GM13976 (cell line): ENCODE results near the gene CD2AP.
A peak's percentile ranks its signal among the peaks of the same experiment; 100 is the strongest.
"Not testable (repeated sequence)": the region's sequence is repeated elsewhere in the genome, so short reads cannot be mapped to it uniquely, and the experiment has no call there.

Source experiments
- DNase-seq: peaks from one replicate; pipeline ENCODE4 v3.0.0; 2012; ENCODE audit warnings: low spot score
- in situ Hi-C: fragments of 300-500 bp; cut with MboI; formaldehyde crosslinking; loops from one replicate; pipeline ENCODE4 v1.12.0; 2022; ENCODE audit warnings: low sequenced_read_pairs, mixed read lengths, inconsistent platforms; ENCODE audit not compliant: unreplicated experiment
- TF ChIP-seq, protein P1 (sequence below): IDR thresholded peaks from 2 replicates; pipeline ENCODE4 v1.5.1; 2012; ENCODE audit warnings: borderline replicate concordance, mild to moderate bottlenecking; ENCODE audit not compliant: insufficient read depth; ENCODE audit errors: extremely low read depth, missing control alignments, control extremely low read depth

CD2AP gene

DNA sequence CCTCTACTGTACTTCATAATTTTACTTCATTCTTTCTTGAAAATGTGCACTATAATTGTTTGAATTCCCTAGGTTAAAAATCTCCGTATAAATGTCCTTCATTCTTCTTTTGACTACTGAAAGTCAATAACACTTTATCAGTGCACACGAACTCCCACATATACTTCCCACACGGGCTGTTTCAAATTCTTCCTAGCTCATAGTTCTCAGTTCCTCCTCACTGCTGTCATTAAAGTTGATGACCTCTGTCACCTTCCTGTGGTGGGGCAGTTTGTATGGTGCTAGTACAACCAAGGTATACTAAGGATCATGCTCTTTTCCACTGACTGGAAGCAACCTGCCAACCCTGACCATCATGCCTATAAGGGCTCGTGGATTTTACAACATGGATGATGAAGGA lies 40.0 kb upstream of the CD2AP start:
- in situ Hi-C loops = no loop called here
- DNase-seq = peak; percentile 36
- TF ChIP-seq, protein P1, sequence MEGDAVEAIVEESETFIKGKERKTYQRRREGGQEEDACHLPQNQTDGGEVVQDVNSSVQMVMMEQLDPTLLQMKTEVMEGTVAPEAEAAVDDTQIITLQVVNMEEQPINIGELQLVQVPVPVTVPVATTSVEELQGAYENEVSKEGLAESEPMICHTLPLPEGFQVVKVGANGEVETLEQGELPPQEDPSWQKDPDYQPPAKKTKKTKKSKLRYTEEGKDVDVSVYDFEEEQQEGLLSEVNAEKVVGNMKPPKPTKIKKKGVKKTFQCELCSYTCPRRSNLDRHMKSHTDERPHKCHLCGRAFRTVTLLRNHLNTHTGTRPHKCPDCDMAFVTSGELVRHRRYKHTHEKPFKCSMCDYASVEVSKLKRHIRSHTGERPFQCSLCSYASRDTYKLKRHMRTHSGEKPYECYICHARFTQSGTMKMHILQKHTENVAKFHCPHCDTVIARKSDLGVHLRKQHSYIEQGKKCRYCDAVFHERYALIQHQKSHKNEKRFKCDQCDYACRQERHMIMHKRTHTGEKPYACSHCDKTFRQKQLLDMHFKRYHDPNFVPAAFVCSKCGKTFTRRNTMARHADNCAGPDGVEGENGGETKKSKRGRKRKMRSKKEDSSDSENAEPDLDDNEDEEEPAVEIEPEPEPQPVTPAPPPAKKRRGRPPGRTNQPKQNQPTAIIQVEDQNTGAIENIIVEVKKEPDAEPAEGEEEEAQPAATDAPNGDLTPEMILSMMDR = no peak

DNA sequence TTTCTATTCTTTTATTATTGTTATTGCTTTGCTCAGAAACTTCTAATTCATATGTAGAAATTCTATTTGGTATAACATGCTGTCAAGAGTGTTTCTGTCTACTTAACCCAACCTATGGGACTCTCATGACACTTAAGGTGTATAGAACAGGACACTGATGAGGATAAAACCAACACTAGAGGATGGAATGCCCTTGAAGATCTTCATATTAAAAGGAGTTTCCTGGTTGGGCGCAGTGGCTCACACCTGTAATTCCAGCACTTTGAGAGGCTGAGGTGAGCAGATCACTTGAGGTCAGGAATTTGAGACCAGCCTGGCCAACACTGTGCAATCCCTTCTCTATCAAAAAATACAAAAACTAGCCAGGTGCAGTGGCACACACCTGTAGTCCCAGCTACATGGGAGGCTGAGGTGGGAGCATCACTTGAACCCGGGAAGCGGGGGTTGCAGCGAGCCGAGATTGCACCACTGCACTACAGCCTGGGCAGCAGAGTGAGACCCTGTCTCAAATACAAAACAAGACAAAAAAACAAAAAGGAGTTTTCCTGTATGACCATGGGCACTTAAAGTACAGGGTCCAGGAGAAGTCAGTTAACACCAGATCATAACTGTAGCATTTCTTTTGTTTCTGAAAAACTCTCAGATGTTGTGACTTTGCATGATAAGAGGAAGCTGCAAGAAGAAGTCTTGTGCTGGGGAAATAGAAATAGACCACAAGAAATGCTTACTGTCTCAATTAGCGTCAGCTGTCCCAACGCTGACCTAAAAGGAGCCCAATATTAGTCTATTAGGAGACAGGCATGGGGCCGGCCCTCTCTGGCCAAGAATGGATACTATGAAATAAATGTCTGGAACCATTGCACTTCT lies 38.9 kb upstream of the CD2AP start:
- DNase-seq = peak; percentile 50
- TF ChIP-seq, protein P1 = no peak
- in situ Hi-C loops = no loop called here

DNA sequence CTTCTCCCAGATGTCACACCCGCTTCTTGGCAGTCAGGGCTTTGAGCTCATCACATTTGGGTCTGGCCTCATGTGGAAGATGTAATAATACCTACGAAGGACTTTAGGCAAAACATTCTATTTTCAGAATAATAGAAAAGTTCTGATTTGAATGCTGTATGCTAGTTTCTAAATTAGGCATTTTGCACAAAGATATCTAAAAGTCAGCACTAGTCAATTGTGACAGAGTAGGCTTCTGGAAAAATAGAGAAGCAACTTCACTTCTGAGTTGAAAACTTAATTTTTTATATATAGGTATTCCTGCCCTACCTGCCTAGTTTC lies 38.3 kb upstream of the CD2AP start:
- TF ChIP-seq, protein P1 = no peak
- in situ Hi-C loops = no loop called here
- DNase-seq = no peak

DNA sequence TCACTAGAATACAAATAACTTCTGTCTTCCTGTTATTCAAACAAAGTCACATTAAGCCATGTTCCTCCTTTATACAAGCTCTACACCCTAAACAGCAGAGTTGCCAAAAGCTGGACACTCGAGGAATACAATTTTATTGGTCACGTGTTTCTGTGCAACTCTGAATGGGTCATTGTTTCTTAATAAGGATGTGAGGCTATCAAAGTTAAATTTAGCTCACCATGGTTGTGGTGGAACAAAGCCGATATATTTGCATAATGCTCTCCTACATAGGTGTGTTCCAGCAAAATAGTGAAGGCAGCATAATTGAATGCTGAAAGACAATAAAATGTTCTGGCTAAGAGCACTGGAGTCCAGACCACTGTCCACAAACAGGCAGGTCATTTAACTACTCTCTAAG lies 36.9 kb upstream of the CD2AP start:
- in situ Hi-C loops = no loop called here
- peak; percentile 52 for DNase-seq
- TF ChIP-seq, protein P1 = no peak

DNA sequence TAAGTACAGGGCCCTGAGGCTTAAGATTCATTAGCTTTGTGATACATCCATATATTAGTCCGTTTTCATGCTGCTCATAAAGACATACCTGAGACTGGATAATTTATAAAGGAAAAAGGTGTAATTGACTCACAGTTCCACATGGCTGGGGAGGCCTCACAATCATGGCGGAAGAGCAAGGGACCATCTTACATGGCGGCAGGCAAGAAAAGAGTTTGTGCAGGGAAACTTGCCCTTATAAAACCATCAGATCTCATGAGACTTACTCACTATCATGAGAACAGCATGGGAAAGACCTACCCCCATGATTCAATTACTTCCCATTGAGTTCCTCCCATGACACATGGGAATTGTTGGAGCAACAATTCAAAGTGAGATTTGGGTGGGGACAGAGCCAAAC lies 32.6 kb upstream of the CD2AP start:
- in situ Hi-C loops, DNase-seq: not testable (repeated sequence)

DNA sequence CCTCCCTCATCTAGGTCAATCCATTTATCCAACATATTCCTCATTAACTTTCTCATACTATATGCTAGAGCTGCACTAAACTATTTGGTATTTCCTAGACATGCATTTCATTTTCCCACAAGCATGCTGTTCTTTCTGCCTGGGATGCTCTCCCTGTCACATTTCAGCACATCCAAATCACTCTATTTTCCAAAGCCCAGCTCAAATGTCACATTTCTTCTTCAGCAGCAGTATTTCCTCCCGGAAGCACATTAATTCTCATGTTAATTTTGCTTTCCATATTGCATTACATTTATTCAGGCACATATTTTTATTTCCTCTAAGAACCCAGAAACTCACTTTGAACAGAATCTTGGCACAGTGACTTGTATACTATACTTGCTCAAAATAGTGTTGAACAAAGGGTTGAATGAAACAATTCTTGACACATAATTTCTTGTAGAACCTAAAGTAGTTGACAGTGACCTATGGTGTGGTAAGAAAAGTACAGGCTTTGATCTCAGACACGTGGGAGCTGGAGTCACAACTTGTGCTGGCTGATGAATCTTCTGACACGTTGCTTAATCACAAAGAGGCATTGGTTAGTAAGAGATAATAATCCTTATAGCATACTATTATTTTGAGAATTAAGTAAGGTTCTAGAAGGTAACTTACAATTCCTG lies 30.8 kb upstream of the CD2AP start:
- TF ChIP-seq, protein P1 = no peak
- DNase-seq = no peak
- in situ Hi-C loops = no loop called here

DNA sequence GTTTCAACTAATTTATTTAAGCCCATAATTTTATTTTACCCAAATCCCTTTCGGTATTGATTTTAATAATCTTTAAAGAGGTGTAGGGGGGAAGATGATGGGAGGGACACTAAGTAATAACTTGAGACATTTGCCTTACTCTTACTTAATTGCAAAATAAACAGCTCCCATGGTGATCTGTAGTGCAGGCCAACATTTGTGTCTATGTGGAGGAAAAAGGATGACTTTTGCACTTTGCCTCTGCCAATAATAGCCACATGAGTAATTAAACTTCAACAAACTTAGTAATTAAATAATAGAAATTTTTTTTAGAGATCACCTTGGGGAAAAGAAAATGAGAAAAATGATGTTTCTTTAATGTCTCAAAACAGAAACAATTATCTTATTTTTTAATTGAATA lies 29.9 kb upstream of the CD2AP start:
- no peak for DNase-seq
- TF ChIP-seq, protein P1 = no peak
- in situ Hi-C loops = no loop called here
